Panc1 (cell line): Measurements from ENCODE around the gene MEIS1. TPM values are rescaled to one million over a fixed set of nuclear protein-coding genes. Genes with fewer than 3 reads are reported as not detected.

Experiments used
- ATAC-seq: fragments of 200-7000 bp; cut with Tn5 transposase; 2 replicates; pipeline ENCODE4 v1.9.1; 2020; ENCODE audit warnings: mild to moderate bottlenecking, moderate library complexity
- BruUV-seq: library from RNA; stranded (reverse); fragments of 400-500 nt; replicated peaks from 2 replicates; lab custom pipeline; 2021; lab: Mats Ljungman, UMichigan
- CTCF ChIA-PET: fragments of 300-600 bp; sonication (Branson Sonifier 250); formaldehyde crosslinking; loops from one replicate; lab custom pipeline; 2022; ENCODE audit warnings: antibody characterized with exemption; lab: Charles Lee
- POLR2A ChIA-PET: fragments of 300-600 bp; sonication (Branson Sonifier 250); formaldehyde crosslinking; loops from one replicate; lab custom pipeline; 2022; ENCODE audit warnings: antibody characterized with exemption; lab: Charles Lee
- DNase-seq: peaks from one replicate; pipeline ENCODE4 v3.0.0-alpha.2; 2010; ENCODE audit warnings: low read depth, low spot score
- H3K27ac ChIP-seq: 2 replicates; pipeline ENCODE4 v1.5.1; 2011; ENCODE audit warnings: mild to moderate bottlenecking, low read length, inconsistent platforms
- H3K27me3 ChIP-seq: fragments of 200-500 bp; sonication (Bioruptor generic); 2 replicates; pipeline ENCODE4 v1.6.0; 2014; ENCODE audit warnings: low read length, inconsistent platforms; ENCODE audit not compliant: control insufficient read depth, insufficient read depth
- H3K36me3 ChIP-seq: fragments of 200-500 bp; sonication (Bioruptor generic); 2 replicates; pipeline ENCODE4 v1.5.1; 2014; ENCODE audit warnings: inconsistent platforms, mild to moderate bottlenecking, low read length, moderate library complexity; ENCODE audit not compliant: control insufficient read depth, insufficient read depth
- H3K4me1 ChIP-seq: 2 replicates; pipeline ENCODE4 v1.5.1; 2011; ENCODE audit warnings: inconsistent platforms, mild to moderate bottlenecking, low read length, moderate library complexity; ENCODE audit not compliant: control insufficient read depth, insufficient read depth
- H3K4me3 ChIP-seq, 2 experiments: 2 replicates each; pipeline ENCODE4 v1.5.1; 2011 to 2012; ENCODE audit warnings: low read depth in 2 of 2, low read length in 2 of 2, mild to moderate bottlenecking in 2 of 2, inconsistent platforms in 1 of 2, moderate library complexity in 1 of 2
- H3K9me3 ChIP-seq: fragments of 200-500 bp; sonication (Bioruptor generic); 2 replicates; pipeline ENCODE4 v1.5.1; 2014; ENCODE audit warnings: low read depth, mild to moderate bottlenecking, inconsistent platforms, low read length, moderate library complexity; ENCODE audit not compliant: control insufficient read depth, insufficient read depth
- POLR2AphosphoS5 ChIP-seq: IDR thresholded peaks from 2 replicates; pipeline ENCODE4 v1.6.1; 2012; ENCODE audit warnings: mild to moderate bottlenecking, low read depth, low read length, moderate library complexity
- SIN3A ChIP-seq: IDR thresholded peaks from 2 replicates; pipeline ENCODE4 v1.6.1; 2012; ENCODE audit warnings: low read depth, mild to moderate bottlenecking, low read length, moderate library complexity, borderline replicate concordance; ENCODE audit not compliant: insufficient read depth
- TCF7L2 ChIP-seq: IDR thresholded peaks from 2 replicates; pipeline ENCODE4 v1.6.1; 2011; ENCODE audit warnings: mild to moderate bottlenecking, low read depth, low read length, inconsistent platforms
- in situ Hi-C: cut with HindIII; loops from 2 replicates; pipeline ENCODE4 v1.10.0; 2016; ENCODE audit warnings: low sequenced_read_pairs, low pct_unique_long_range_greater_than_20kb
- intact Hi-C: fragments of 100-400 bp; cut with micrococcal nuclease; formaldehyde crosslinking; loops from one replicate; pipeline ENCODE4 v1.10.0; 2022; ENCODE audit not compliant: unreplicated experiment
- total RNA-seq: library from RNA; stranded (reverse); gene quantifications from one replicate; pipeline ENCODE4 v1.2.1, GENCODE V29; 2021; ENCODE audit not compliant: unreplicated experiment
- TF ChIP-seq, protein P1 (sequence below): fragments of 450-650 bp; IDR thresholded peaks from 2 replicates; pipeline ENCODE4 v1.5.1; 2017; ENCODE audit warnings: mild to moderate bottlenecking
- TF ChIP-seq, protein P2 (sequence below), 2 experiments: IDR thresholded peaks; 2 replicates each; pipeline ENCODE4 v1.6.1; 2011 to 2012; ENCODE audit warnings: low read depth in 2 of 2, control low read depth in 1 of 2, low read length in 1 of 2, mild to moderate bottlenecking in 1 of 2, moderate library complexity in 1 of 2; ENCODE audit not compliant: insufficient read depth in 1 of 2

The MEIS1 gene
- total RNA-seq, 1 experiment from 2014 or later = 2.0 TPM

DNA sequence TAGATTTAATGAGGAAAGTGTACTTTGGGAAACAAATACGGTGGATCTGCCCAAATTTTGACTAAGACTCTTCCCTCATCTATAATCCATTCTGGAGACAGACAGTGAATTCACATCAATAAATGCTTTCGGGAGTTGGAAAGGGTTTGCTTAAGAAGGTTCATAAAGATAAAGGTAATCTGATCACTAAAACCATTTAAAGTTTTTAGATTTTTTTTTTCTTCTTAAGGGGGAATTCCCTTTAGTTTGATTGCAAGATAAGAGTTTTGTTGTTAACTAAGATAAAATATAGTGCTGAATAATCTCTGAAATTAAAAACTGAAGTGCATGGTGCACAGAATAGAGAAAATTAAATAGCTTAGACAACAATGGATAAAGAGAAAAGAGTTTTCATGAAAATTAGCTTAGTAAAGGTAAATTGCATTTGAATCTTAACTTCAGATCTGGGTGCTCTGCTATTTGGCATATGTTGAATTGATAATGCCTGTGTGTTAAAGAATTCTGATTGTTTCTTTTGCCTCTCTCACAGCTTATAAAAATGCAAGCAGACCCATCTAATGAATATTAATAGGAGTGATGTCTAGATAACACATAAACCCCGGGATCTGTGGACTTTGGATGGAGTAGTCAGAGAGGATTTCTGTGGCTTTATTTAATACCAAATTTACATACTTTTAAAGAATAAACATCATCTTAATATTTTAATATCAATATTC lies 100.8 kb downstream of the MEIS1 start:
- TF ChIP-seq, protein P1, sequence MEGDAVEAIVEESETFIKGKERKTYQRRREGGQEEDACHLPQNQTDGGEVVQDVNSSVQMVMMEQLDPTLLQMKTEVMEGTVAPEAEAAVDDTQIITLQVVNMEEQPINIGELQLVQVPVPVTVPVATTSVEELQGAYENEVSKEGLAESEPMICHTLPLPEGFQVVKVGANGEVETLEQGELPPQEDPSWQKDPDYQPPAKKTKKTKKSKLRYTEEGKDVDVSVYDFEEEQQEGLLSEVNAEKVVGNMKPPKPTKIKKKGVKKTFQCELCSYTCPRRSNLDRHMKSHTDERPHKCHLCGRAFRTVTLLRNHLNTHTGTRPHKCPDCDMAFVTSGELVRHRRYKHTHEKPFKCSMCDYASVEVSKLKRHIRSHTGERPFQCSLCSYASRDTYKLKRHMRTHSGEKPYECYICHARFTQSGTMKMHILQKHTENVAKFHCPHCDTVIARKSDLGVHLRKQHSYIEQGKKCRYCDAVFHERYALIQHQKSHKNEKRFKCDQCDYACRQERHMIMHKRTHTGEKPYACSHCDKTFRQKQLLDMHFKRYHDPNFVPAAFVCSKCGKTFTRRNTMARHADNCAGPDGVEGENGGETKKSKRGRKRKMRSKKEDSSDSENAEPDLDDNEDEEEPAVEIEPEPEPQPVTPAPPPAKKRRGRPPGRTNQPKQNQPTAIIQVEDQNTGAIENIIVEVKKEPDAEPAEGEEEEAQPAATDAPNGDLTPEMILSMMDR = no peak
- TF ChIP-seq, protein P2, sequence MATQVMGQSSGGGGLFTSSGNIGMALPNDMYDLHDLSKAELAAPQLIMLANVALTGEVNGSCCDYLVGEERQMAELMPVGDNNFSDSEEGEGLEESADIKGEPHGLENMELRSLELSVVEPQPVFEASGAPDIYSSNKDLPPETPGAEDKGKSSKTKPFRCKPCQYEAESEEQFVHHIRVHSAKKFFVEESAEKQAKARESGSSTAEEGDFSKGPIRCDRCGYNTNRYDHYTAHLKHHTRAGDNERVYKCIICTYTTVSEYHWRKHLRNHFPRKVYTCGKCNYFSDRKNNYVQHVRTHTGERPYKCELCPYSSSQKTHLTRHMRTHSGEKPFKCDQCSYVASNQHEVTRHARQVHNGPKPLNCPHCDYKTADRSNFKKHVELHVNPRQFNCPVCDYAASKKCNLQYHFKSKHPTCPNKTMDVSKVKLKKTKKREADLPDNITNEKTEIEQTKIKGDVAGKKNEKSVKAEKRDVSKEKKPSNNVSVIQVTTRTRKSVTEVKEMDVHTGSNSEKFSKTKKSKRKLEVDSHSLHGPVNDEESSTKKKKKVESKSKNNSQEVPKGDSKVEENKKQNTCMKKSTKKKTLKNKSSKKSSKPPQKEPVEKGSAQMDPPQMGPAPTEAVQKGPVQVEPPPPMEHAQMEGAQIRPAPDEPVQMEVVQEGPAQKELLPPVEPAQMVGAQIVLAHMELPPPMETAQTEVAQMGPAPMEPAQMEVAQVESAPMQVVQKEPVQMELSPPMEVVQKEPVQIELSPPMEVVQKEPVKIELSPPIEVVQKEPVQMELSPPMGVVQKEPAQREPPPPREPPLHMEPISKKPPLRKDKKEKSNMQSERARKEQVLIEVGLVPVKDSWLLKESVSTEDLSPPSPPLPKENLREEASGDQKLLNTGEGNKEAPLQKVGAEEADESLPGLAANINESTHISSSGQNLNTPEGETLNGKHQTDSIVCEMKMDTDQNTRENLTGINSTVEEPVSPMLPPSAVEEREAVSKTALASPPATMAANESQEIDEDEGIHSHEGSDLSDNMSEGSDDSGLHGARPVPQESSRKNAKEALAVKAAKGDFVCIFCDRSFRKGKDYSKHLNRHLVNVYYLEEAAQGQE (IDR thresholded peaks at IDR 0.05; ENCODE audit: insufficient read depth in 1 of 2, low read depth in 2 of 2, low read length in 1 of 2) = no peak
- TF ChIP-seq SIN3A = no peak
- intact Hi-C loops (no loop called here), in situ Hi-C loops (no loop called here)

DNA sequence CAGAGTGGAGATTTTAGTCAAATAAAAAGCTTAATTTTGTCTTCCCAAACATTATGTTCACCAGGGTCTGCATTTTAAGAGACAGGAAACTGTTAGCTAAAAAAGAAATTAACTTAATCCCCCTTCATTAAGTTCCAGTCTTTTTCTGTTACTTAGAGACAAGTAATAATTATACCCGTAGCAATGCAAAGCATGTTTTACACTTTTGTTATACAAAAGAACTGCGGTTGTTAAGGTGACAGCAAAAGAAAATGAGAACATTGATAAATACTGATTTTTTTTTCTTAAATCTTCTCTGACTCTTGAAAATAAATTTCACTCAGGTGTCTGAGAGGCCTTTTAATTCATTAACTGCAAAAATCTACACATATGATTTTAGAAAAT lies 101.4 kb downstream of the MEIS1 start:
- no peaks in the 10 kb centered on the region for H3K4me1 ChIP-seq
- TF ChIP-seq SIN3A (no peak), POLR2AphosphoS5 (no peak), TCF7L2 (no peak)
- TF ChIP-seq, protein P1 = no peak
- peaks cover 3% of the 10 kb centered on the region; the same call in 1 of the 2 replicates for H3K27me3 ChIP-seq
- H3K36me3 ChIP-seq = no peaks in the 10 kb centered on the region
- no peak for DNase-seq
- no peak overlapping the region for H3K4me3 ChIP-seq
- intact Hi-C loops = no loop called here
- no peak overlapping the region for H3K27ac ChIP-seq
- CTCF ChIA-PET = no interaction called here
- H3K9me3 ChIP-seq = no peaks in the 10 kb centered on the region
- BruUV-seq = no TSS peak
- in situ Hi-C loops = no loop called here
- POLR2A ChIA-PET = no interaction called here
- ATAC-seq = no peak

More for the DNA sequence above, 100.8 kb downstream of the MEIS1 start:
- no peak for DNase-seq
- H3K4me1 ChIP-seq = no peaks in the 10 kb centered on the region
- no peak overlapping the region for H3K27ac ChIP-seq
- no peak for ATAC-seq
- no peaks in the 10 kb centered on the region for H3K9me3 ChIP-seq
- H3K27me3 ChIP-seq = peaks cover 3% of the 10 kb centered on the region; the same call in 1 of the 2 replicates
- POLR2A ChIA-PET = no interaction called here
- no peak overlapping the region for H3K4me3 ChIP-seq
- H3K36me3 ChIP-seq = no peaks in the 10 kb centered on the region
- CTCF ChIA-PET = no interaction called here
- BruUV-seq = no TSS peak
